ENCODE data around the gene RIPK4.
"Not testable (repeated sequence)": the region's sequence is repeated elsewhere in the genome, so short reads cannot be mapped to it uniquely, and the experiment has no call there.

Gene RIPK4

GRCh38 chr21:41737651-41738324, 29.1 kb downstream of the RIPK4 start:
- DNase-seq (ENCODE audit: low read depth in 3 of 3), result no peak

GRCh38 chr21:41736423-41736822, 30.4 kb downstream of the RIPK4 start:
- no peak for DNase-seq (ENCODE audit: low read depth in 3 of 3)

DNA sequence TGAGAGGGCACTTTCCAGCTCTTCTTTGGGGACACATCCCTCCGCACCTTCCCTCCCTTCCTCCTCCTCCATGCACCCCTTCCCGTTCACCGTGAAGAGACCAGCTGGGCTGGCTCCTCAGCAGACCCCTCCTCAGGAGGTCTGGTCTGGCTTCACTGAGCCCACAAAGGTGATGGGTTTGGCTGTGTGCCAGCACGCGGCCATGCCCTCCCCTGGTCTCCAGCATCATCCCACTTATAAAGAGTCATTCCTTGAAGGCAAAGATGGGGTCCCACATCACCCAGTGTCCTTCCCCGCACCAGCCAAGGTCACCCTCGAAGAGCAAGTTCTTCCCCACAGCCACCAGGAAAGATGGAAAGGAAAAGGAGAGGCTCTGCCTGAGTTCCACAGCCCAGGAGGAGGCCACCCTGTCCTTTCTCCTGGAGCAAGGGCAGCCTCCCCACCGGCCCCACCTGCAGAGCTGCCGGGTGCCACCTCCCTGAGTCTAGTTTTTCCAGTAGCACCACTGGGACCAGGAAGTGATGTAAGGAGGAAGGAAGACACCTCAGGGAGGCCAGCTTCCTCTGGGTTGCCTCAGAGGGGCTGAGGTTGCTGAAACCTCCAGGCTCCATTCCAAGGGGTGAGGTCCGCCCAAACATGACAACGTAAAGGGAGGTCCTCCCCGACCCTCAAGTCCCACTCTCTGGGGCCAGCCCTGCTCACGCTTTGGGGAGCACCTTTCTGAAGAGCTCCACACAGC, 32.7 kb downstream of the RIPK4 start:
- DNase-seq (ENCODE audit: low read depth in 3 of 3), result no peak

- DNase-seq (ENCODE audit: low read depth in 3 of 3), result no peak
Measured at GRCh38 chr21:41731081-41731480, 35.8 kb downstream of the RIPK4 start.

GRCh38 chr21:41730367-41730765, 36.5 kb downstream of the RIPK4 start:
- DNase-seq (ENCODE audit: low read depth in 3 of 3), result no peak

DNA sequence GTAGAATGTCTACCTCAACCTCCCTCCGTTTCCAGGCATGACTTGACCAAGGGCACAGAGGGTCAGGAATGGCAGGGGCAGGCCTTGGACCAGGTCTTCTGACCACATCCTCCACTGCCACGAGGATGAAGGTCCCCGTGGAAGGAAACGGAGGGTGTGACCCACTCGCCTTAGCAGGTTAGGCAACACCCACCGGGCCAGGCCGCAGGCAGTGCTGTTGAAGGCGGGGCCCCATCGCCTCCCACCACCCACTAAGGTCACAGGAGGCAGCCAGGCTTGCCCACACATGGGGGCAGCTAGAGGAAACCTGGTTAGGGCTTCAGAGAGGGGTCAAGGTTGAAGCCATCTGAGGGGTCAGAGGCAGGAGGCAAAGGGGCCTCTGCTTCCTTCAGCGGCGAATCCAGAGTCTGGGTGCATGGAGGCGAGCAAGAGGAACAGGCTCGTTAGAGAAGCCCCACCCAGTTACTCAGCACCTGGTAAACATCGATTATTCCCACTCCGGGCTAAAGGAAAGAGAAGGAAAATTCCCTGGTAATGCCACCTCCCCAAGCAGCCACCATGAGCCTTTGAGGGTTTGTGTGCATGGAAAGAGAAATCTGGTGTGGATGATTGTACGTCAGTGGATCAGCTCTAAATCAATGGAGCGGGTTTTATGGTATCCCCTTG, 37.0 kb downstream of the RIPK4 start:
- DNase-seq (ENCODE audit: low read depth in 3 of 3), result no peak

DNA sequence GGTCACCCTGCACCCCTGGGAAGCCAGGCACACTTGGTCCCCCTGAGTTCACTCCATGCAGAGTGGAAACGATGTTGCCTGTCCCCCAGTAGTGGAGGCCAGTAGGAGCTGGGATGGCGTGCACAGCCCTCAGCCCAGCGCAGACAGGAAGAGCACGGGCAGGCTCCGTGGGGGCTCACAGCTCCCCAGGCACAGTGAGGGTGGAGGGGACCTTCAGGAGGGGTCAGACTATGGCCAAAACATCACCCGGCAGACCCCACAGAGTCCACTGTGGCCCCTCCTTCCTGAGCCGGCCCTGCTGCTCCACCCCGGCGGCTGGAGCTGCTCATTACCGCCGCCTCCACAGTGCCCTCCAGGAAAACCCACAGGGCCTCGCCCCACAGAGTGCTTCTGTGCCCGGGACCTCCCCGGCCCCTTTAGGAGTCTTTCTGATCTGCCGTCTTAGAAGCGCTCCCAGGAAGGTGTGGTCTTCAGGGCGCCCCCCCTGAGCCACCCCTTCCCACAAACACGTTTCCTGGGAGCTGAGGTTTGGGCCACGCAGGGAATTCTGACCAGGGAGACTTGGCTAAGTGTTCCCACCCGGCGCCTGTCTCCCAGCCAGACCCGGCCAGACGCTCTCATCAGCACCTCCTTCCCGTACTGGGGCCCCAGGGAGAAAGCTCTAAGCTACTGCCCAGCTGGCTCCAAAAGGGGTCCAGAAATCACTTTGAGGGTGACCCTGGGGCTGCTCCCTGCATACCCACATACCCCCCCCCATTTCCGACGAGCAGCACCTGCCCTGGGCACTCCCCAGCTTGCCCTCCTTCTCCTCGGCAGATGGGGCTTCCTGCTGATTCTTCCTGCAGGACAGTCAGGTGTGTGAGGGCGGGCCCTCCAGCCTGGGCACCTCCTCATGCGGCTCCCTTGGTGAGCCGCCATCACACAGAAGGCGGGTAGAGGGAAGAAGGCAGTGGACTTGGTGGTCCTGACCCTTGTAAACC, 38.8 kb downstream of the RIPK4 start:
- no peak for DNase-seq (ENCODE audit: low read depth in 3 of 3)

DNA sequence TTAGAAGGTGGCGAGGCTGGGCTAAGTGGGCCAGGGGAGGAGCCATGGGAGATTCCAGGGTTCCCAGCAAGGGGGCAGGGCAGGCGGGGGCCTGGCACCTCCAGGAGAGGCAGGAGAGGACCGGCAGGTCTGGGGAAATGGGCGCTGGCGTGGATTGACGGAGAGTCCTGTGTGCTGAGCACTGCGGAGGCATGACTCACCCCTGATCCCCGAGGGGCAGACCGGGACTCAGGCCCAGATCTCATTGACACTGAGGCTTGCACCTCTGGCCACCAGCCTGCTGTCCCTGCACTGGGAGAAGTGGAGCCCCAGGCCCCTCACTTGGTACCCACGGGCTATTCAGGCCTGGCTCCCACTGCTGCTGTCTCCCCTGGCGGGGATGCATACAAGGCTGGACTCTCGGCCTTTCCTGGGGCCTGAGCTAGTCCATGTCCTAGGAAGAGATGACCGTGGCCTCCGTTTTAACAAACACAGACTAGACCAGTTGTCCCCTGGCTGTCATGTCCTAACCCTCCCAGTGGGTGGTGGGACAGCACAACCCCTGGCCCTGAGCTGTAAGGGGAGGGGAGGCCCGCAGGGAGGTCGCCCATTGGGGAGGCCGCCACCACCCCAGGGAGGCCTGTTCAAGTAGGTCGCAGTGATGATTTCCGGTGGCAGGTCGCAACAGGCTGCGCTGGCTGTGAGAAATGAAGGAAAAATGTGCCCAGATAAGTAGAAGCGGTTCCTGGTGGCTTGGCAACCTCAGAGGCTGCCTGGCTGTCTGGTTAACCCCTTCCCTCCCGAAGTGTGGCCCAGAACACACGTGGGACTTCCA, 39.7 kb downstream of the RIPK4 start:
- no peak for DNase-seq (ENCODE audit: low read depth in 3 of 3)

- DNase-seq (ENCODE audit: low read depth in 3 of 3), result no peak
Measured at GRCh38 chr21:41726630-41726969, 40.3 kb downstream of the RIPK4 start.

DNA sequence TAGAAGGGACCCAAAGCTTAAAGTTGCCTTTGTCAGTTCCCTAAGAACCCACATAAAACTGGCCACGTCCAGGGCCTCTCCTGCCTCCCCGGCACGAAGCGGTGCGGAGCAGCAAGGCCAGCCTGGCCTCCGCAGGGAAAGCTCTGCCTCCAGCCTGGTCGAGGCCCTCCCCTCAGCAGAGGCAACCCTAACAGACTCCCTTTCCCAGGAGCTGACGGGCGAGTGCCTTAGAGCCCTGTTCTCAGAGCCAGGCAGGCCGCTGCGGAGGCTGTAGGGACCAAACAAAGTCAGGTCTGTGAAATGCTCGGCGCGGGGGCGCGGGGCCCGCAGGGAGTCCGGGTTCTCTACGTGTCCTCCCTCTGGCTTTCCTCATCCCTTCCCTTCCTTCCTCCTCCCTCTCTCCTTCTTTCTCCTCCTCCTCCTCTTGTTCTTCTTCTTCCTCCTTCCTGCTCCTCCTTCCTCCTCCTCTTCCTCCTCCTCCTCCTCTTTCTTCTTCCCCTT, 40.7 kb downstream of the RIPK4 start:
- DNase-seq (ENCODE audit: low read depth in 3 of 3), result no peak

DNA sequence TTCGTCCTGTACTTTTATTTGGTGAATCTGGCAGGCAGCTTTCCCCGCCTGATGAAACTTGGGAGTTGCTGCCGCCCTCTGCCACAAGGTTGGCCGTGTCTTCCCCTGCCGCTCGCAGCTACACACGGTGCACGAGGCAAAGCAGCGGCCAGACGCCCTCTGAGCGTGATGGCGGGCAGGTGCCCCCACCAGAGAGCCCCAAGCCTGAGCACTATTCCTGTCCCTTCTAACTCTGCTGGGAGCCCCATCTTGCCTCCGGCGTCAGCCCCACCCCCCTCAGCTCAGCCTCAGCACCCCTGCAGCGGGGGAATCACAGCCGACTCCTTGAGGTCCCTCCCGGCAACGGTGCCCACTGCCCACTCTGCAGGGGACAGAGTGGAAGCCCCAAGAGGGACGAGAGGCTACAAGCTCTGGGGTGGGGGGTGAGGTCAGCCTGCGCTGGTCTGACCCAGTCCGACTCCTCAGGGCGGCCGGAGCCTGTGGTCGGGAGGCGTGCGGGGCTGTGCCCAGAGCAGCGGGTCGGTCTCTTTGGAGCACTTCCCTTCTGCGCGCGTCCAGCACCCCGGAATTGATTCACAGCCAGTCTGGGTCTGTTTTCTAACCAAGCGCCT, 41.3 kb downstream of the RIPK4 start:
- no peak for DNase-seq (ENCODE audit: low read depth in 3 of 3)

DNA sequence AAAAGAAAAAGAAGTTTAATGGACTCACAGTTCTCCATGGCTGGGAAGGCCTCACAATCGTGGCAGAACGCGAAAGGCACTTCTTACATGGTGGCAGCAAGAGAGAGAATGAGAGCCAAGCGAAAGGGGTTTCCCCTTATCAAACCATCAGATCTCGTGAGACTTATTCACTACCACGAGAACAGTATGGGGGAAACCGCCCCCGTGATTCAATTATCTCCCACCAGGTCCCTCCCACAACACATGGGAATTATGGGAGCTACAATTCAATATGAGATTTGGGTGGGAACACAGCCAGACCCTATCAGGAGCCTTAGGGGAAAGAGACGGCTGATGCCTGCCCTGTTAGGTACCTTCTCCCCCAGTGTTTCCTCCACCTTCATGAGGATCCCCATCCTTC, 43.0 kb downstream of the RIPK4 start:
- DNase-seq (ENCODE audit: low read depth in 3 of 3), result not testable (repeated sequence)

- no peak for DNase-seq (ENCODE audit: low read depth in 3 of 3)
Measured at GRCh38 chr21:41722052-41723018, 44.5 kb downstream of the RIPK4 start.

GRCh38 chr21:41720250-41720649, 46.6 kb downstream of the RIPK4 start:
- no peak for DNase-seq (ENCODE audit: low read depth in 3 of 3)

DNA sequence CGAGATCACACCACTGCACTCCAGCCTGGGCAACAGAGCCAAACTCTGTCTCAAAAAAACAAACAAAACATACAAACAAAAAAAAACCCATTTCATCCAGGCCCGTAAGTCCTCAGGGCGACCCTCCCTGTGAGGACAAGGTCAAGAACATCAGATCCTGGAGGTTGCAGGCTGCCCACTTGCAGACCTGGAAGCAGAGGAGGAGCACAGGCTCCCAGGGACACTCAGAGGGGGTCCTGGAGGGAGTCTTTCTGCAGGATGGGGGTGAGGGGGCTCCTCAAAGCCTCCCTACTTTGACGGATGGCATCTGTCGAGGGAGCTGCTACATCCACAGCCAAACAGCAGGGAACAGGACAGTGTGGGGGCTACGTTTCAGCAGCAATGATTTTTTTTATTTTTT, 47.2 kb downstream of the RIPK4 start:
- no peak for DNase-seq (ENCODE audit: low read depth in 3 of 3)

DNA sequence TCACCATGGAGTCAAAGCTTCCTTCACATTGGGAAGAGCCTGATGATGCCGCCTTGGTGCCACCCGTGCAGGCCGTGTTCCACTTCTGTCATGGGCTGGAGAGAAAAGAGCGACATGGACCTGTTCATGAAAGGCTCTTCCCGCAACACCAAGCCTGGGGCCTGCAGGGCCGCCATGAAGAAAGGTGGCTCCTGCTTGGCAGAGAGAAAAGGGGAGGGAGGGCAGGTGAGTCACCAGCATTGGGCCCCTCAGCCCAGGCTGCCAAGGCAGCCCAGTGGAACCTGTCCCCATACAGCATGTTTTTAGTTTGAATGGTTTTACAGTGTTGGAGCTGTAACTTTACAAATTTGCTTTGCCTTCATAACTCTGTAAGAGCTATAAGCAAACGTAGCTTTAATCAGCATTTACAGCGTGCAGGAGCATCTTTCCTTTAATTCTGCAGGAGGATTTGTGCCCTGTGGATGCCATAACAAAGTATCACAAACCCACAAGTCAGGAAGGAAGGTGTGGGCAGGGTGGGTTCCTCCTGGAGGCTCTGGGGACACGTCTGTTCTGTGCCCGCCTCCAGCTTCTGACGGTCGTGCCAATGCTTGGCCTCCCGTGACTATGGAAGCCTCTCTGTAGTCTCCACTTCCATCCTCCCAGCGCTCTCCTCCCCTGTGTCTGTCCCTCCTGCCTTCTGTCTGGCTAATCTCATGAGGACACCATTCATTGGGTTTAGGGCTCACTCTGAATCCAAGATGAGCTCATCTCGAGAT, 49.1 kb downstream of the RIPK4 start:
- no peak for DNase-seq (ENCODE audit: low read depth in 3 of 3)

DNA sequence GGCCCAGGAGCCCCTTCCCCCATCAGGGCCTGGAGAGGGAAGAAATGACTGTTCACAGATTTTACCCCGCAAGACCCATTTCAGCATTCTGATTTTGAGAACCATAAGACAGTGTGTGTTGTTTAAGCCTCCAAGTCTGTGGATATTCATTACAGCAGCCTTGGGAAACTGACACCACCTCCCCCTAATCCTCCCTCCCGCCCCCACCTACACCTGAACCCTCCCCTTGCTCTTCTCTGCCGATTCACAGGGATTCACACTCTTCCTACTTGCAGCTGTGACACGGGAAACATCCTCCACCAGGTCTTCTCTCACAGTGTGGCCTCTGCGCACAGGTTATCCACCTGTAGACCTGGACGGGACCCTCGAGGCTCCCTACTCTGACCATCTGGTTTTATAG, 50.1 kb downstream of the RIPK4 start:
- DNase-seq (ENCODE audit: low read depth in 3 of 3), result no peak

GRCh38 chr21:41715649-41716281, 51.1 kb downstream of the RIPK4 start:
- DNase-seq (ENCODE audit: low read depth in 3 of 3), result no peak
